GM21423 (cell line): ENCODE results near the gene NCAPD2.
"Not testable (repeated sequence)": the region's sequence is repeated elsewhere in the genome, so short reads cannot be mapped to it uniquely, and the experiment has no call there.

Experiments used
- ATAC-seq: cut with Tn5 transposase; IDR thresholded peaks from one replicate; pipeline ENCODE4 v1.9.1; 2021; ENCODE audit warnings: mild to moderate bottlenecking, moderate library complexity; ENCODE audit not compliant: unreplicated experiment

Gene NCAPD2

GRCh38 chr12:6548966-6549683, 55.2 kb downstream of the NCAPD2 start:
- ATAC-seq, result no peak

- ATAC-seq, result no peak
These were observed 55.8 kb downstream of the NCAPD2 start for GRCh38 chr12:6549684-6550151.

GRCh38 chr12:6550294-6551062, 56.6 kb downstream of the NCAPD2 start:
- no peak for ATAC-seq

- ATAC-seq, result no peak
These were observed 57.2 kb downstream of the NCAPD2 start for GRCh38 chr12:6551063-6551461.

- no peak for ATAC-seq
These were observed 57.7 kb downstream of the NCAPD2 start for GRCh38 chr12:6551496-6552139.

GRCh38 chr12:6552140-6552551, 58.2 kb downstream of the NCAPD2 start:
- no peak for ATAC-seq

GRCh38 chr12:6553051-6553868, 59.4 kb downstream of the NCAPD2 start:
- ATAC-seq, result no peak

- ATAC-seq, result peak; percentile 43
These were observed 60.5 kb downstream of the NCAPD2 start for GRCh38 chr12:6554168-6555017.

- no peak for ATAC-seq
These were observed 61.3 kb downstream of the NCAPD2 start for GRCh38 chr12:6555018-6555691.

- ATAC-seq, result not testable (repeated sequence)
These were observed 62.6 kb downstream of the NCAPD2 start for GRCh38 chr12:6556496-6556817.

- no peak for ATAC-seq
These were observed 63.0 kb downstream of the NCAPD2 start for GRCh38 chr12:6556857-6557256.

- ATAC-seq, result not testable (repeated sequence)
These were observed 64.3 kb downstream of the NCAPD2 start for GRCh38 chr12:6558014-6558760.

- no peak for ATAC-seq
These were observed 65.6 kb downstream of the NCAPD2 start for GRCh38 chr12:6559500-6559899.

- ATAC-seq, result no peak
These were observed 66.8 kb downstream of the NCAPD2 start for GRCh38 chr12:6560501-6561205.

GRCh38 chr12:6562881-6563280, 69.0 kb downstream of the NCAPD2 start:
- ATAC-seq, result no peak

- ATAC-seq, result no peak
These were observed 69.6 kb downstream of the NCAPD2 start for GRCh38 chr12:6563448-6564050.

- no peak for ATAC-seq
These were observed 73.3 kb downstream of the NCAPD2 start for GRCh38 chr12:6567112-6567670.
